ENCODE data around the gene RANBP10. TPM values are rescaled to one million over a fixed set of nuclear protein-coding genes. Genes with fewer than 3 reads are reported as not detected.

RANBP10 gene
- total and polyA plus RNA-seq, 5 donors from 2014 or later = 7.3 to 29.4 (median 8.7) TPM

DNA sequence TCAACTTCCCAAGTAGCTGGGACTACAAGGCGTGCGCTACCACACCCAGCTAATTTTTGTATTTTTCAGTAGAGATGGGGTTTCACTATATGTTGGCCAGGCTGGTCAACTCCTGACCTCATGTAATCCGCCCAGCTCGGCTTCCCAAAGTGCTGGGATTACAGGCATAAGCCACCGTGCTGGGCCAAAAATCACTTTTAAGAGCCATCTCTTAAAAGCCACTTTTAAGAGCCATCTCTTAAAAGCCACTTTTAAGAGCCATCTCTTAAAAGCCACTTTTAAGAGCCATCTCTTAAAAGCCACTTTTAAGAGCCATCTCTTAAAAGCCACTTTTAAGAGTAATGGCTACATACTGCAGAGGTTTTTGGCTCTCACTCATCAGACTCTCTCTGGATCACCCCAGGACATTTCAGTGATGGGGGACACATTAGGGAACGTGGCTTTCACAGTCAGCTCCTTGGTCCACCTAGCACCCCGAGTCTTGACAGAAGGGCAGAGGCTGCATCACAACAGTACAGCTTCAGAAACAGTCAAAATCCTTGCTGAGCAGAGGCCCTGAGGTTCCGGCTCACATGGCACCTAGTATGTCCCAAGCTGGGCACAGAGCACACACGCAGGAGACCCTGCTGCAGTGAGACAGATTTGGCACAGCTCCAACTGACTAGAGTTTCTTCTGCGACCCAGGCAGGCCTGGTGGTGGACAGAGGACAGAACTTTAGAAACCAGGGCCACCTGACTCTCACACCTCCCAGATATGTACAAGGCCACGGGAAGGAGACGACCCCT lies 23.6 kb downstream of the RANBP10 start:
- Histone ChIP-seq H3K27ac (ENCODE audit: insufficient read depth, low read length, poor library complexity, severe bottlenecking) (no peak overlapping the region), H3K4me3 (ENCODE audit: low read depth, low read length) (no peak overlapping the region), H3K4me1 (ENCODE audit: control insufficient read depth, insufficient read depth, low read length, poor library complexity, severe bottlenecking) (peaks cover 13% of the 10 kb centered on the region), H3K36me3 (ENCODE audit: control insufficient read depth, insufficient read depth, low read length) (no peaks in the 10 kb centered on the region), H3K27me3 (ENCODE audit: control insufficient read depth, insufficient read depth, low read length) (no peaks in the 10 kb centered on the region), H3K9me3 (ENCODE audit: control insufficient read depth in 2 of 2, low read length in 2 of 2) (no peaks in the 10 kb centered on the region)
- peaks cover 5 to 46% (median 27%) of the 10 kb centered on the region in 4 donors for H3K4me1 Mint-ChIP-seq
- no peak for DNase-seq
- H3K27me3 Mint-ChIP-seq = no peaks in the 10 kb centered on the region
- H3K27ac Mint-ChIP-seq = peak overlapping the region in 1 of 3 donors; percentile 64
- ATAC-seq (ENCODE audit: low read depth in 2 of 2) = no peak
- H3K36me3 Mint-ChIP-seq = peaks cover 8% of the 10 kb centered on the region
- no peak overlapping the region for H3K4me3 Mint-ChIP-seq
- no peaks in the 10 kb centered on the region for H3K9me3 Mint-ChIP-seq

DNA sequence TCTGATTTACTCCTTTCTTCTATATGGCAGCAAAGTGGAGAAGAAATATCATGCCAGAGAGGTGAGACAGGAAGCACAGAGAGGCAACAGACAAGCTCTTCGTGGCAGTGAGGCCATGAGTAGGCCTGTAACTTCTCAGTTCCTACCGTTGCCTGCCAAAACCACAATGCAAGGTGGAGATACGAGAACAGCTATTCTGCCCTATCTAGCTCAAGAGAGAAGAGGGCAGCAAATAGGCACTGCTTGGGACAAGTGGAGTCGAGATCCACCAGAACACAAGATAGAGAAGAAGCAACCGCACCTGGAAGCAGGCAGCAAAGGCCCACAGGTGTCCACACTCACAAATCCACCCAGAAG lies 24.8 kb downstream of the RANBP10 start:
- Histone ChIP-seq H3K27me3 (ENCODE audit: control insufficient read depth, insufficient read depth, low read length) (no peaks in the 10 kb centered on the region), H3K4me3 (ENCODE audit: low read depth, low read length) (no peak overlapping the region), H3K36me3 (ENCODE audit: control insufficient read depth, insufficient read depth, low read length) (no peaks in the 10 kb centered on the region), H3K4me1 (ENCODE audit: control insufficient read depth, insufficient read depth, low read length, poor library complexity, severe bottlenecking) (peaks cover 13% of the 10 kb centered on the region), H3K9me3 (ENCODE audit: control insufficient read depth in 2 of 2, low read length in 2 of 2) (no peaks in the 10 kb centered on the region), H3K27ac (ENCODE audit: insufficient read depth, low read length, poor library complexity, severe bottlenecking) (peak overlapping the region; percentile 51)
- Mint-ChIP-seq H3K9me3 (no peaks in the 10 kb centered on the region), H3K27me3 (no peaks in the 10 kb centered on the region), H3K4me3 (peak overlapping the region in 1 of 4 donors; percentile 56), H3K27ac (peak overlapping the region; percentile 52 to 88 (median 79)), H3K4me1 (peaks cover 5 to 44% (median 25%) of the 10 kb centered on the region in 4 donors), H3K36me3 (peaks cover 4% of the 10 kb centered on the region)
- peak in 1 of 3 donors; percentile 55 for DNase-seq
- ATAC-seq (ENCODE audit: low read depth in 2 of 2) = peak; percentile 43 to 74

DNA sequence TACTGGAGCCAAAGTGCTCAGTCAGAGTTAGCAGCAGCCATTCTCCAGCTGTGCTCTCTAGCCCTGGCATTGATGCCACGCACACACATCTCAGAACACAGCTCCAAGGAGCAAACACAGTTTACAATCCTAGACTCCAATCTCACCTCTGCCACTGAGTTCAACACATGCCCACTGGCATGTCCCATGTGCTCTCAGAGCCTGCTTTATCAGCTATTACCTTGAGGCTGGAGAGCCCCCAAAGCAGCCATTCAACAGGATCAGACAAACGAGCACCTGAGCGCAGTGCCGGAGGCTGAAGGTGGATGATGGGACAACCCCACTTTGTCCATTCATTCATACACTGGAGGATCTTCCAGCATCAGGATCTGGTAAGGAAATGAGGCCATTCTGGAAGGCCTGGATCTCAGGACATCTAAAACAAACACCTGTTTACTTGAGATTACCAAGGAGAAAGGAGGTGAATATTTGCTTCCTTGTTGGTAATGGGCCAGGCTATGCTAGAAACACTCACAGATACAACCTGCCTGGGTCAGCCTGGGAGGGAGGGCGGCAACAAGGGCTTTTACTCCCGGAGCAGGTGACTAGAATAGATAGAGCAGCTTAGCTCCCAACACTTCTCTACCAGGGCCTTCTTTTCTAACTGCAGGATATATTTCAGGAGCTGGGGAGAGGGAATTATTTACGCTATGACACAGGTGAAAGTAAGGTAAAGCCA lies 25.4 kb downstream of the RANBP10 start:
- Histone ChIP-seq H3K36me3 (ENCODE audit: control insufficient read depth, insufficient read depth, low read length) (no peaks in the 10 kb centered on the region), H3K27ac (ENCODE audit: insufficient read depth, low read length, poor library complexity, severe bottlenecking) (peak overlapping the region; percentile 51), H3K4me3 (ENCODE audit: low read depth, low read length) (no peak overlapping the region), H3K4me1 (ENCODE audit: control insufficient read depth, insufficient read depth, low read length, poor library complexity, severe bottlenecking) (peaks cover 13% of the 10 kb centered on the region), H3K9me3 (ENCODE audit: control insufficient read depth in 2 of 2, low read length in 2 of 2) (no peaks in the 10 kb centered on the region), H3K27me3 (ENCODE audit: control insufficient read depth, insufficient read depth, low read length) (no peaks in the 10 kb centered on the region)
- Mint-ChIP-seq H3K4me3 (peak overlapping the region in 1 of 4 donors; percentile 56), H3K9me3 (no peaks in the 10 kb centered on the region), H3K36me3 (peaks cover 4% of the 10 kb centered on the region), H3K27ac (peak overlapping the region; percentile 52 to 88 (median 79)), H3K4me1 (peaks cover 5 to 42% (median 22%) of the 10 kb centered on the region in 4 donors), H3K27me3 (no peaks in the 10 kb centered on the region)
- ATAC-seq (ENCODE audit: low read depth in 2 of 2) (no peak), DNase-seq (no peak)

DNA sequence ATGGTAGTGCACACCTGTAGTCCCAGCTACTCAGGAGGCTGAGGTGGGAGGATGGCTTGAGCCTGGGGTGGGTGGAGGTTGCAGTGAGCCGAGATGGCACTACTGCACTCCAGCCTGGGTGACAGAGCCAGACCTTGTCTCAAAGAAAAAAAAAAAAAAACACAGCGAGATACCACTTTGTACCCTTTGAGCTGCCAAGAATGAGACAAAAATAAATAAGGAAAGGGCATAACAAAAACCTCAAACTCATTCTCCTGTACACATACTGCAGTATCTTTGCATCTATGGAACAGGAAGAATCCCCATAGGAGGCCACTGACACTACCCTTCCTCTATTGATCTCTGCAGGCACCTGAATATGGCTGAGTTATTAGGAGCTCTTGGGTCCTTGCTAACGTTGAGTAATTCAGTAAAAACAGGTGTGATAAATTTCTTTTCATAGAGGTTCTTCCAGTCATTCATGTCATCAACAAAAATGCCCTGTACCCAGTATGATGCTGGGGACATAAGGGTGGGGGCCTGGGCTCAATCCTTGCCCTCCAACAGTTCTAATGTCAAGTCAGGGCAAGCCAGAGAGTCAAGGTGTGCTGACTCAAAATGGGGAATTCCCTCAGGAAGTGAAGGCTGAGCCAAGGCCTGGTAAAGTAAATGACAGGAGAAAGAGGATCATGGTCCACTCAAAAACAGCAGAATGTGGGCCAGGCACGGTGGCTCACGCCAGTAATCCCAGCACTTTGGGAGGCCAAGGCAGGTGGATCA lies 26.9 kb downstream of the RANBP10 start:
- H3K27ac Mint-ChIP-seq = peak overlapping the region in 2 of 3 donors; percentile 3 to 73
- peaks cover 5 to 47% (median 22%) of the 10 kb centered on the region in 4 donors for H3K4me1 Mint-ChIP-seq
- no peak for ATAC-seq (ENCODE audit: low read depth in 2 of 2)
- H3K4me1 ChIP-seq (ENCODE audit: control insufficient read depth, insufficient read depth, low read length, poor library complexity, severe bottlenecking) = peaks cover 13% of the 10 kb centered on the region
- no peak overlapping the region for H3K4me3 ChIP-seq (ENCODE audit: low read depth, low read length)
- no peaks in the 10 kb centered on the region for H3K27me3 Mint-ChIP-seq
- no peak for DNase-seq
- no peaks in the 10 kb centered on the region for H3K27me3 ChIP-seq (ENCODE audit: control insufficient read depth, insufficient read depth, low read length)
- no peak overlapping the region for H3K27ac ChIP-seq (ENCODE audit: insufficient read depth, low read length, poor library complexity, severe bottlenecking)
- H3K36me3 ChIP-seq (ENCODE audit: control insufficient read depth, insufficient read depth, low read length) = no peaks in the 10 kb centered on the region
- H3K9me3 ChIP-seq (ENCODE audit: control insufficient read depth in 2 of 2, low read length in 2 of 2) = no peaks in the 10 kb centered on the region
- H3K4me3 Mint-ChIP-seq = no peak overlapping the region
- H3K36me3 Mint-ChIP-seq = peaks cover 7% of the 10 kb centered on the region
- H3K9me3 Mint-ChIP-seq = no peaks in the 10 kb centered on the region

DNA sequence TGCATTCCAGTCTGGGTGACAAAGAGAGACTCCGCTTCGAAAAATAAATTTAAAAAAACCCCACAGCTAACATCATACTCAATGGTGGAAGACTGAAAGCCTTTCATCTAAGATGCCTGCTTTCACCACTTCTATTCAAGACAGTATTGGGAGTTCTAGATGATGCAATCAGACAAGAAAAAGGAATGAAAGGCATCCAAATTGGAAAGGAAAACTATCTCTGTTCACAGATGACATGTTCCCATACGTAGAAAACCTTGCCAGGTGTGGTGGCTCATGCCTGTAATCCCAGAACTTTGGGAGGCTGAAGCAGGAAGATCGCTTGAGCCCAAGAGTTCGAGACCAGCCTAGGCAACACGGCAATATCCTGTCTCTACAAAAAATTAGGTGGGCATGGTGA lies 31.1 kb downstream of the RANBP10 start:
- H3K4me1 Mint-ChIP-seq = peaks cover 0 to 31% (median 15%) of the 10 kb centered on the region in 4 donors
- no peak for DNase-seq

DNA sequence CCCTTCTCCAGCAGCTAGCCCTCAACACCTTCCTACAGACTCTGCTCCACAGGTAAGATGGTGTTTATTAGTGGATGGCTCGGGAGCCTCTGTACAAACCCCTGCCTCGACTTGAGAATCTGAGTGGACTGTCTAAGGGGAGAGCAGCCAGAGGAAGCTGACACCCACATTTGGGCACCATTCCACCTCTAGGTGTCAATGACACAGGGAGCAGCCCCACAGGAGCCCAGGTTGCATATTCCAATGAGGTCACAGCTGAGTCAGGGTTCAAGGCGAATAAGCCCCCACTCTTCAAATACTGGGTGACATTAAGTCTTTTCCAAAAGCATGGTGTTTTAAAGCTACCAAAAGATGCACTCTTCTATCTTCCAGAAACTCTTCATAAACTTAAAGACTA lies 31.9 kb downstream of the RANBP10 start:
- H3K27ac ChIP-seq (ENCODE audit: insufficient read depth, low read length, poor library complexity, severe bottlenecking) = no peak overlapping the region
- peaks cover 17% of the 10 kb centered on the region for H3K36me3 ChIP-seq (ENCODE audit: control insufficient read depth, insufficient read depth, low read length)
- Mint-ChIP-seq H3K27ac (peak overlapping the region in 2 of 3 donors; percentile 19 to 62), H3K36me3 (peaks cover 16% of the 10 kb centered on the region), H3K4me1 (peaks cover 0 to 26% (median 9%) of the 10 kb centered on the region in 4 donors), H3K9me3 (no peaks in the 10 kb centered on the region), H3K27me3 (no peaks in the 10 kb centered on the region), H3K4me3 (no peak overlapping the region)
- no peak for DNase-seq
- no peak for ATAC-seq (ENCODE audit: low read depth in 2 of 2)
- H3K9me3 ChIP-seq (ENCODE audit: control insufficient read depth in 2 of 2, low read length in 2 of 2) = no peaks in the 10 kb centered on the region
- H3K27me3 ChIP-seq (ENCODE audit: control insufficient read depth, insufficient read depth, low read length) = no peaks in the 10 kb centered on the region
- H3K4me3 ChIP-seq (ENCODE audit: low read depth, low read length) = no peak overlapping the region
- H3K4me1 ChIP-seq (ENCODE audit: control insufficient read depth, insufficient read depth, low read length, poor library complexity, severe bottlenecking) = no peaks in the 10 kb centered on the region

More for the DNA sequence above, 31.1 kb downstream of the RANBP10 start:
- H3K36me3 Mint-ChIP-seq = peaks cover 15% of the 10 kb centered on the region
- H3K4me3 Mint-ChIP-seq = no peak overlapping the region
- H3K27ac ChIP-seq (ENCODE audit: insufficient read depth, low read length, poor library complexity, severe bottlenecking) = no peak overlapping the region
- no peak overlapping the region for H3K4me3 ChIP-seq (ENCODE audit: low read depth, low read length)
- H3K9me3 ChIP-seq (ENCODE audit: control insufficient read depth in 2 of 2, low read length in 2 of 2) = no peaks in the 10 kb centered on the region
- peaks cover 12% of the 10 kb centered on the region for H3K36me3 ChIP-seq (ENCODE audit: control insufficient read depth, insufficient read depth, low read length)
- H3K9me3 Mint-ChIP-seq = no peaks in the 10 kb centered on the region
- H3K4me1 ChIP-seq (ENCODE audit: control insufficient read depth, insufficient read depth, low read length, poor library complexity, severe bottlenecking) = peaks cover 2% of the 10 kb centered on the region
- ATAC-seq (ENCODE audit: low read depth in 2 of 2) = no peak
- no peaks in the 10 kb centered on the region for H3K27me3 Mint-ChIP-seq
- H3K27me3 ChIP-seq (ENCODE audit: control insufficient read depth, insufficient read depth, low read length) = no peaks in the 10 kb centered on the region
- H3K27ac Mint-ChIP-seq = no peak overlapping the region

DNA sequence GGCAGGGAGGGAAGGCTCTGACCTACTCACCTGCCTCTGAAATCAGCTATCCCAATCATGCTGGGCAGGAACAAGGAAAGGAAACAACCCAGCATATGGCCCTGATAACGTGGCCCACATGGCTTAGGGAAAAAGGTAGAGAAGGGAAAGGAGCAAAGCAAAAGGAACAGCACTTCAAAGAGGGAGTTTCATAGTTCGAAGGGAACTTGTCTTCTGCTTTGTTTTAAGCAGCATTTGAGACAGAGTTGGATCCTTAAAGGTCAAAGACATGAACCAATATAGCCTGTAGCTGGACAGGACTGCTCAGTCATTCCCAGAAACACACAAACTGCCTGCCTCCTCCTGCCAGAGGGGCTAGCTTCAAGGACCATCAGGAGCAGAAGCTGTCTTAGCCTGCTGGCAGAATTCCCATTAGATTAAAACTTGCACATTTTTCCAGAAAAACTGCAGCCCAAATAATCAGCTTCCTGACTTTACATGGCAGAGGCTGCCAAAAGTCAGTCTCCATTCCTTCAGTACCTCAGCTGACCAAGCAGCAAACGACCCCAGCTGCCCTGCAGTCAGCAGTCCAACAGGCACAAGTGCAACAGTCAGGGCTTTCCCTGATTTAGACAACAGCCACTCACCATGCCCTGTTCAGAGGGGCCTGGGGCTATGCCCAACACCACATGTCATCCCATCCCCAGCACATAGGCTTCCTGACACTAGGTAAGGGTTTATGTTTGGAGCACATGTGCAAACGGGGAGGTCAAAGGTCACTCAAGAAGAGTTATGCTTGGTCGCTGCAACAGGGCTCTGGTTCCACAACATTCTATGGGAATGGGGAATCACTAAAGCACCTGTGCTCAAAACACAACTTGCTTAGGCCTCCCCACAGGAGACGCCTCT lies 32.5 kb downstream of the RANBP10 start:
- no peaks in the 10 kb centered on the region for H3K9me3 ChIP-seq (ENCODE audit: control insufficient read depth in 2 of 2, low read length in 2 of 2)
- H3K36me3 ChIP-seq (ENCODE audit: control insufficient read depth, insufficient read depth, low read length) = peaks cover 17% of the 10 kb centered on the region
- H3K4me3 ChIP-seq (ENCODE audit: low read depth, low read length) = no peak overlapping the region
- peak overlapping the region in 1 of 3 donors; percentile 18 for H3K27ac Mint-ChIP-seq
- no peaks in the 10 kb centered on the region for H3K9me3 Mint-ChIP-seq
- H3K4me1 Mint-ChIP-seq = peaks cover 0 to 21% (median 9%) of the 10 kb centered on the region in 4 donors
- H3K4me1 ChIP-seq (ENCODE audit: control insufficient read depth, insufficient read depth, low read length, poor library complexity, severe bottlenecking) = no peaks in the 10 kb centered on the region
- no peaks in the 10 kb centered on the region for H3K27me3 ChIP-seq (ENCODE audit: control insufficient read depth, insufficient read depth, low read length)
- ATAC-seq (ENCODE audit: low read depth in 2 of 2) (no peak), DNase-seq (no peak)
- no peak overlapping the region for H3K4me3 Mint-ChIP-seq
- H3K27me3 Mint-ChIP-seq = no peaks in the 10 kb centered on the region
- H3K36me3 Mint-ChIP-seq = peaks cover 16% of the 10 kb centered on the region
- H3K27ac ChIP-seq (ENCODE audit: insufficient read depth, low read length, poor library complexity, severe bottlenecking) = no peak overlapping the region

Measured in CD4-positive, CD25-positive, alpha-beta regulatory T cell (primary cell).